K562 (cell line): Measurements from ENCODE around the gene BIRC3. TPM values are rescaled to one million over a fixed set of nuclear protein-coding genes. Genes with fewer than 3 reads are reported as not detected.
A peak's percentile ranks its signal among the peaks of the same experiment; 100 is the strongest.

Experiments used
- ATAC-seq: fragments of 200-7000 bp; cut with Tn5 transposase; 3 replicates; pipeline ENCODE4 v1.9.1; 2020; ENCODE audit warnings: moderate library complexity
- BruUV-seq: library from RNA; stranded (reverse); fragments of 400-500 nt; replicated peaks from 2 replicates; lab custom pipeline; 2021; lab: Mats Ljungman, UMichigan
- CTCF ChIA-PET: fragments of 300-600 bp; formaldehyde crosslinking; extraction: SDS; loops from one replicate; lab custom pipeline; 2021; ENCODE audit warnings: low intra/inter-chr PET ratio; lab: Yijun Ruan, JAX
- POLR2A ChIA-PET: fragments of 300-600, 350-650 bp; sonication (Branson Sonifier 250); formaldehyde crosslinking; extraction: SDS; loops from one replicate; lab custom pipeline; 2021; ENCODE audit warnings: antibody characterized with exemption, inconsistent platforms; lab: Yijun Ruan, JAX
- DNase-seq, 4 experiments: peaks; one replicate each; pipeline versions ENCODE4 v3.0.0 to v3.0.0-alpha.2; 2011 to 2018; ENCODE audit warnings: low spot score in 3 of 4, mixed read lengths in 3 of 4; ENCODE audit errors: extremely low read depth in 1 of 4
- FAIRE-seq: peaks from 2 replicates; lab custom pipeline; 2011; peaks lifted over from hg19 to GRCh38; lab: Jason Lieb, UNC
- H2AFZ ChIP-seq: 2 replicates; pipeline ENCODE4 v1.6.0; 2011; ENCODE audit warnings: low read depth, low read length, control low read depth, inconsistent platforms
- H3K27ac ChIP-seq: fragments of 200-600 bp; 3 replicates; pipeline ENCODE4 v1.8.0; 2011; ENCODE audit warnings: low read depth, mild to moderate bottlenecking, control low read depth, inconsistent platforms, low read length, moderate library complexity, mixed read lengths; ENCODE audit errors: extremely low read depth
- H3K27me3 ChIP-seq, 2 experiments: fragments of 300-600 bp in 1 of 2; 2 replicates in 1 of 2; 3 replicates in 1 of 2; pipeline versions ENCODE4 v1.6.0 to v1.8.0; 2011; ENCODE audit warnings: inconsistent platforms in 2 of 2, low read length in 2 of 2, mild to moderate bottlenecking in 1 of 2, mixed read lengths in 1 of 2, moderate library complexity in 1 of 2; ENCODE audit not compliant: control insufficient read depth in 2 of 2, insufficient read depth in 2 of 2
- H3K36me3 ChIP-seq: fragments of 300-600 bp; 3 replicates; pipeline ENCODE4 v1.8.0; 2011; ENCODE audit warnings: mild to moderate bottlenecking, low read length, inconsistent platforms; ENCODE audit not compliant: control insufficient read depth, insufficient read depth
- H3K4me1 ChIP-seq, 2 experiments: fragments of 200-600 bp in 1 of 2; replicated peaks in 1 of 2; 2 replicates in 1 of 2; 3 replicates in 1 of 2; pipeline versions ENCODE4 v1.5.1 to v1.8.0; 2011; ENCODE audit warnings: inconsistent platforms in 2 of 2, low read length in 2 of 2, mild to moderate bottlenecking in 1 of 2, mixed read lengths in 1 of 2, moderate library complexity in 1 of 2; ENCODE audit not compliant: control insufficient read depth in 2 of 2, insufficient read depth in 2 of 2
- H3K4me2 ChIP-seq: 2 replicates; pipeline ENCODE4 v1.6.1; 2011; ENCODE audit warnings: low read length, control low read depth, inconsistent platforms, mixed read lengths; ENCODE audit not compliant: insufficient read depth
- H3K4me3 ChIP-seq: fragments of 200-600 bp; sonication (generic), shearing (Covaris generic); 2 replicates; pipeline ENCODE4 v1.5.1; 2016; ENCODE audit warnings: control low read depth, inconsistent platforms
- H3K79me2 ChIP-seq: fragments of 200-600 bp; 3 replicates; pipeline ENCODE4 v1.8.0; 2011; ENCODE audit warnings: low read length, inconsistent platforms; ENCODE audit not compliant: control insufficient read depth, insufficient read depth
- H3K9ac ChIP-seq, 2 experiments: 2 replicates each; pipeline versions ENCODE4 v1.6.0 to v1.6.1; 2011; ENCODE audit warnings: low read depth in 2 of 2, low read length in 2 of 2, control low read depth in 1 of 2, inconsistent platforms in 1 of 2, mild to moderate bottlenecking in 1 of 2, mixed read lengths in 1 of 2; ENCODE audit not compliant: insufficient read depth in 1 of 2
- H3K9me1 ChIP-seq: one replicate; pipeline ENCODE4 v1.6.0; 2011; ENCODE audit warnings: inconsistent platforms, mild to moderate bottlenecking, low read length, moderate library complexity; ENCODE audit not compliant: control insufficient read depth, insufficient read depth
- H3K9me3 ChIP-seq: replicated peaks from 2 replicates; pipeline ENCODE4 v1.5.1; 2011; ENCODE audit warnings: low read depth, low read length, inconsistent platforms; ENCODE audit not compliant: control insufficient read depth, insufficient read depth
- H4K20me1 ChIP-seq: replicated peaks from 2 replicates; pipeline ENCODE4 v1.6.1; 2011; ENCODE audit warnings: low read length, inconsistent platforms, mixed read lengths; ENCODE audit not compliant: control insufficient read depth, insufficient read depth
- ESRRB ChIP-seq: fragments of 250-450 bp; sonication (Bioruptor Pico); IDR thresholded peaks from 2 replicates; pipeline ENCODE4 v1.5.0; 2020; ENCODE audit warnings: mild to moderate bottlenecking, moderate library complexity, borderline replicate concordance
- ETV5 ChIP-seq: sonication (generic); formaldehyde crosslinking; IDR thresholded peaks from 2 replicates; pipeline ENCODE4 v1.4.0; 2020; ENCODE audit warnings: low read depth, mild to moderate bottlenecking, missing genetic modification reagents
- GTF2A2 ChIP-seq: IDR thresholded peaks from 2 replicates; pipeline ENCODE4 v1.6.1; 2016; ENCODE audit warnings: mild to moderate bottlenecking, missing genetic modification characterization, missing compliant biosample characterization
- MAZ ChIP-seq, 2 experiments: fragments of 450-650 bp in 1 of 2; sonication (generic) in 1 of 2; formaldehyde crosslinking; IDR thresholded peaks in 1 of 2; conservative IDR thresholded peaks in 1 of 2; 2 replicates each; pipeline versions ENCODE4 v1.4.0 to v1.5.0; 2020; ENCODE audit warnings: mild to moderate bottlenecking in 1 of 2, missing genetic modification reagents in 1 of 2
- NCOA2 ChIP-seq, 2 experiments: fragments of 450-650 bp; IDR thresholded peaks; 2 replicates each; pipeline ENCODE4 v1.6.1; 2018; ENCODE audit warnings: mild to moderate bottlenecking in 2 of 2, moderate library complexity in 1 of 2; ENCODE audit not compliant: partially characterized antibody in 2 of 2
- WHSC1 ChIP-seq: IDR thresholded peaks from one replicate; pipeline ENCODE4 v1.6.1; 2012; ENCODE audit warnings: low read length, control low read depth, inconsistent platforms
- ZC3H4 ChIP-seq: sonication (generic); formaldehyde crosslinking; IDR thresholded peaks from 2 replicates; pipeline ENCODE4 v1.9.0; 2021; ENCODE audit warnings: missing genetic modification reagents, borderline replicate concordance
- WGBS: fragments of 100-300 bp; shearing (Covaris generic); methylation state at CpG from one replicate; pipeline ENCODE4 v1.1.6; 2016; ENCODE audit warnings: low coverage, mixed read lengths; ENCODE audit not compliant: insufficient coverage; ENCODE audit errors: missing lambda C conversion rate; 5-methylcytosine and 5-hydroxymethylcytosine counted together
- in situ Hi-C: fragments of 300-500 bp; cut with MboI; formaldehyde crosslinking; loops from 4 replicates; pipeline ENCODE4 v1.15.0; 2018; ENCODE audit warnings: inconsistent platforms, mixed read lengths
- intact Hi-C: fragments of 100-400 bp; cut with micrococcal nuclease; formaldehyde crosslinking; loops from 2 replicates; pipeline ENCODE4 v1.14.2; 2022
- polyA plus RNA-seq, 8 experiments: library from polyadenylated mRNA; depleted of rRNA in 4 of 8; stranded (reverse) in 5 of 8; unstranded in 3 of 8; fragments of >200 nt; fragmentation: Nextera tagmentation in 2 of 8; fragmentation: Illumina TruSeq in 1 of 8; extraction: Ambion mirVana in 2 of 8; extraction: Trizol in 1 of 8; gene quantifications; 2 replicates each; pipeline versions ENCODE4 v1.2.1 to v1.2.3, GENCODE V29; 2011 to 2014; ENCODE audit warnings: inconsistent platforms in 1 of 8, missing spikeins in 1 of 8
- total RNA-seq, 7 experiments: library from RNA; depleted of rRNA in 6 of 7; stranded (reverse); fragments of >200 nt in 6 of 7; fragmentation: Illumina TruSeq in 2 of 7; extraction: Trizol in 2 of 7; gene quantifications; 2 replicates each; pipeline versions ENCODE4 v1.2.1 to v1.2.3, GENCODE V29; 2011 to 2021; ENCODE audit warnings: low replicate concordance in 1 of 7
- TF ChIP-seq, protein P1 (sequence below), 2 experiments: IDR thresholded peaks in 1 of 2; conservative IDR thresholded peaks in 1 of 2; 2 replicates each; pipeline ENCODE4 v1.6.1; 2016; ENCODE audit warnings: low read depth in 2 of 2, mild to moderate bottlenecking in 1 of 2, missing compliant biosample characterization in 1 of 2, missing genetic modification characterization in 1 of 2, moderate library complexity in 1 of 2
- TF ChIP-seq, protein P2 (sequence below): fragments of 450-650 bp; IDR thresholded peaks from 2 replicates; pipeline ENCODE4 v1.6.1; 2018; ENCODE audit not compliant: partially characterized antibody
- TF ChIP-seq, protein P3 (sequence below): sonication (generic); IDR thresholded peaks from 2 replicates; pipeline ENCODE4 v1.6.1; 2016

BIRC3 gene
- total and polyA plus RNA-seq, 9 of the 15 experiments (the other 6 are each of a cell fraction or from before 2014, with no cell fraction given): 0.08 to 0.42 (median 0.18) TPM

DNA sequence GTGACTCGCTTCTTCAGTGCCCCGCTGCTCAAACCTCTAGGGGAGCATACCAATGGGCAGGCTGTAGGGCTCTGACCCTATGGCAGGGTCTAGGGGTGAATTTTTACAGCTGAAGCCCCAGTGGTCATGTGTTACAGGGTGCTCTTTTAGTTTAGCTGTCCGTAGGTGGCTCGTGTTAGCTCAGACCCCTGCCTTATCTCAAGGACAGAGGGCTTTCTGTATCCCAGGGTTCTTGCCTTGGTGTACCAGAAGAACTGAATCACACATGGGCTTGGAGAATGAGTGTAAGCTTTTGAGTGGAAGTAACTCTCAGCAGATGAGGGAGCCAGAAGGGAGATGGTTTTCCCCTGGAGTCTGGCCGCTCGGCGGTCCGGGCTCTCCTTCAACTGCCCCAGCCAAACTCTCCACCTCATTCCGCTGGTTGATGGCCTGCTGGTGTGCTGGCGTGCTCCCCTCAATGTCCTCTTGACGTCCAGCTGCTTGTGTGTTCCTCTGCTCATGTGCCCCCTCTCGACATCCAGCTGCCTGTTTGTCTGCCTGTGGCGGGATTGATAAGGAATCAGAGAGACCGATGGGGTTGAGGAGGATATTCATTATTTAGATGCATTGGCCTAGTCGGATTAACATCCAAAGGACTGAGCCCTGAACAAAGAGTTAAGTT, 67.3 kb downstream of the BIRC3 start:
- peak overlapping the region; percentile 85 for H2AFZ ChIP-seq
- DNase-seq: peak; percentile 53 to 82 (median 70)
- no peaks in the 10 kb centered on the region for H3K9me1 ChIP-seq
- peak; percentile 69 for FAIRE-seq
- peak overlapping the region; percentile 34 to 87 for H3K9ac ChIP-seq
- H3K4me3 ChIP-seq: no peak overlapping the region
- intact Hi-C loops: loop anchor here (2.0 to 5.0 kb wide), 2 partner anchors 38 to 68 kb away; partner anchors contain the start of genes BIRC2 and TMEM123
- peak overlapping the region; percentile 60 for H3K4me2 ChIP-seq
- no TSS peak for BruUV-seq
- WGBS: 10% methylated on average over 13 of the region's 15 CpGs
- peaks cover 3% of the 10 kb centered on the region; the same call in 1 of the 2 replicates for H3K9me3 ChIP-seq
- peaks cover 12 to 39% of the 10 kb centered on the region in 2 experiments; a peak in 4 of 5 replicates for H3K4me1 ChIP-seq
- POLR2A ChIA-PET: interaction anchor here (0.6 to 1.8 kb wide), 6 partner anchors 23 to 111 kb away, joined by 3 to 5 read pairs (median 4); no protein-coding TSS in a partner anchor
- H3K36me3 ChIP-seq: peaks cover 25% of the 10 kb centered on the region
- ATAC-seq: peak; percentile 83
- CTCF ChIA-PET: no interaction called here
- no peaks in the 10 kb centered on the region for H3K27me3 ChIP-seq
- H3K79me2 ChIP-seq: no peaks in the 10 kb centered on the region
- in situ Hi-C loops: no loop called here
- H4K20me1 ChIP-seq: no peaks in the 10 kb centered on the region
- peak overlapping the region; percentile 76 for H3K27ac ChIP-seq
- TF ChIP-seq MAZ (CRISPR knock-in tag; conservative IDR thresholded peaks at IDR 0.05 in 1 of 2, IDR thresholded peaks at IDR 0.05 in 1 of 2) (no peak), ESRRB (CRISPR knock-in tag) (no peak), NCOA2 (IDR thresholded peaks at IDR 0.05; ENCODE audit: partially characterized antibody in 2 of 2) (no peak), WHSC1 (no peak), ETV5 (CRISPR knock-in tag) (0 out of 2 replicates have a peak, but pooled peaks have one; percentile 33), GTF2A2 (tag) (no peak), ZC3H4 (no peak)
- TF ChIP-seq, protein P1, sequence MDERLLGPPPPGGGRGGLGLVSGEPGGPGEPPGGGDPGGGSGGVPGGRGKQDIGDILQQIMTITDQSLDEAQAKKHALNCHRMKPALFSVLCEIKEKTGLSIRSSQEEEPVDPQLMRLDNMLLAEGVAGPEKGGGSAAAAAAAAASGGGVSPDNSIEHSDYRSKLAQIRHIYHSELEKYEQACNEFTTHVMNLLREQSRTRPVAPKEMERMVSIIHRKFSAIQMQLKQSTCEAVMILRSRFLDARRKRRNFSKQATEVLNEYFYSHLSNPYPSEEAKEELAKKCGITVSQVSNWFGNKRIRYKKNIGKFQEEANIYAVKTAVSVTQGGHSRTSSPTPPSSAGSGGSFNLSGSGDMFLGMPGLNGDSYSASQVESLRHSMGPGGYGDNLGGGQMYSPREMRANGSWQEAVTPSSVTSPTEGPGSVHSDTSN (CRISPR knock-in tag; IDR thresholded peaks at IDR 0.05; ENCODE audit: low read depth): no peak
- TF ChIP-seq, protein P1 (tag; conservative IDR thresholded peaks at IDR 0.05; ENCODE audit: low read depth): no peak
- TF ChIP-seq, protein P2, sequence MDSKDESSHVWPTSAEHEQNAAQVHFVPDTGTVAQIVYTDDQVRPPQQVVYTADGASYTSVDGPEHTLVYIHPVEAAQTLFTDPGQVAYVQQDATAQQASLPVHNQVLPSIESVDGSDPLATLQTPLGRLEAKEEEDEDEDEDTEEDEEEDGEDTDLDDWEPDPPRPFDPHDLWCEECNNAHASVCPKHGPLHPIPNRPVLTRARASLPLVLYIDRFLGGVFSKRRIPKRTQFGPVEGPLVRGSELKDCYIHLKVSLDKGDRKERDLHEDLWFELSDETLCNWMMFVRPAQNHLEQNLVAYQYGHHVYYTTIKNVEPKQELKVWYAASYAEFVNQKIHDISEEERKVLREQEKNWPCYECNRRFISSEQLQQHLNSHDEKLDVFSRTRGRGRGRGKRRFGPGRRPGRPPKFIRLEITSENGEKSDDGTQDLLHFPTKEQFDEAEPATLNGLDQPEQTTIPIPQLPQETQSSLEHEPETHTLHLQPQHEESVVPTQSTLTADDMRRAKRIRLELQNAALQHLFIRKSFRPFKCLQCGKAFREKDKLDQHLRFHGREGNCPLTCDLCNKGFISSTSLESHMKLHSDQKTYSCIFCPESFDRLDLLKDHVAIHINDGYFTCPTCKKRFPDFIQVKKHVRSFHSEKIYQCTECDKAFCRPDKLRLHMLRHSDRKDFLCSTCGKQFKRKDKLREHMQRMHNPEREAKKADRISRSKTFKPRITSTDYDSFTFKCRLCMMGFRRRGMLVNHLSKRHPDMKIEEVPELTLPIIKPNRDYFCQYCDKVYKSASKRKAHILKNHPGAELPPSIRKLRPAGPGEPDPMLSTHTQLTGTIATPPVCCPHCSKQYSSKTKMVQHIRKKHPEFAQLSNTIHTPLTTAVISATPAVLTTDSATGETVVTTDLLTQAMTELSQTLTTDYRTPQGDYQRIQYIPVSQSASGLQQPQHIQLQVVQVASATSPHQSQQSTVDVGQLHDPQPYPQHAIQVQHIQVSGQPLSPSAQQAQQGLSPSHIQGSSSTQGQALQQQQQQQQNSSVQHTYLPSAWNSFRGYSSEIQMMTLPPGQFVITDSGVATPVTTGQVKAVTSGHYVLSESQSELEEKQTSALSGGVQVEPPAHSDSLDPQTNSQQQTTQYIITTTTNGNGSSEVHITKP: peak; percentile 22
- TF ChIP-seq, protein P3, sequence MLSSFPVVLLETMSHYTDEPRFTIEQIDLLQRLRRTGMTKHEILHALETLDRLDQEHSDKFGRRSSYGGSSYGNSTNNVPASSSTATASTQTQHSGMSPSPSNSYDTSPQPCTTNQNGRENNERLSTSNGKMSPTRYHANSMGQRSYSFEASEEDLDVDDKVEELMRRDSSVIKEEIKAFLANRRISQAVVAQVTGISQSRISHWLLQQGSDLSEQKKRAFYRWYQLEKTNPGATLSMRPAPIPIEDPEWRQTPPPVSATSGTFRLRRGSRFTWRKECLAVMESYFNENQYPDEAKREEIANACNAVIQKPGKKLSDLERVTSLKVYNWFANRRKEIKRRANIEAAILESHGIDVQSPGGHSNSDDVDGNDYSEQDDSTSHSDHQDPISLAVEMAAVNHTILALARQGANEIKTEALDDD: 0 out of 2 replicates have a peak, but pooled peaks have one; percentile 14
